Nucleus accumbens (tissue), 56 donors: Measurements from ENCODE around the gene ASPSCR1.

ENCODE experiments used
- DNase-seq, 56 donors: peaks; one replicate each; lab custom pipeline; 2025; lab: John Stamatoyannopoulos, UW

The ASPSCR1 gene

GRCh38 chr17:82019690-82020571 is 42.5 kb downstream of the ASPSCR1 start:
- DNase-seq: peak in 6 of 56 donors; percentile 9 to 51 (median 26)

GRCh38 chr17:82020572-82021106 is 43.2 kb downstream of the ASPSCR1 start:
- DNase-seq: no peak

- DNase-seq: peak in 51 of 56 donors; percentile 8 to 86 (median 60)
Measured at GRCh38 chr17:82021107-82021899, 43.9 kb downstream of the ASPSCR1 start.

GRCh38 chr17:82021900-82022309 is 44.5 kb downstream of the ASPSCR1 start:
- no peak for DNase-seq

GRCh38 chr17:82022310-82022980 is 45.0 kb downstream of the ASPSCR1 start, which contains the start of gene CENPX:
CENPX (minus strand) TSS chr17:82022878; CDS start chr17:82022861, 17 bp downstream.
- DNase-seq: no peak

- DNase-seq: peak; percentile 95 to 100 (median 100)
Measured at GRCh38 chr17:82022981-82023446, 45.6 kb downstream of the ASPSCR1 start, which contains the start of gene LRRC45. LRRC45 (plus strand) TSS chr17:82023305; CDS start chr17:82023644, 339 bp downstream.

- peak in 1 of 56 donors; percentile 54 for DNase-seq
Measured at GRCh38 chr17:82023447-82024241, 46.2 kb downstream of the ASPSCR1 start.

- DNase-seq: no peak
Measured at GRCh38 chr17:82024859-82025258, 47.4 kb downstream of the ASPSCR1 start.

- no peak for DNase-seq
Measured at GRCh38 chr17:82025401-82026107, 48.1 kb downstream of the ASPSCR1 start.

GRCh38 chr17:82028246-82028645 is 50.8 kb downstream of the ASPSCR1 start:
- DNase-seq: no peak

- no peak for DNase-seq
Measured at GRCh38 chr17:82028966-82029365, 51.5 kb downstream of the ASPSCR1 start.

GRCh38 chr17:82029391-82029790 is 52.0 kb downstream of the ASPSCR1 start:
- no peak for DNase-seq

GRCh38 chr17:82029990-82030469 is 52.6 kb downstream of the ASPSCR1 start:
- DNase-seq: no peak

GRCh38 chr17:82030470-82031302 is 53.3 kb downstream of the ASPSCR1 start:
- peak in 53 of 56 donors; percentile 15 to 86 (median 62) for DNase-seq

GRCh38 chr17:82031303-82031884 is 54.0 kb downstream of the ASPSCR1 start, which contains the start of gene RAC3:
RAC3 (plus strand) TSS chr17:82031678; CDS start chr17:82031762, 84 bp downstream.
- DNase-seq: no peak

- DNase-seq: no peak
Measured at GRCh38 chr17:82031885-82032627, 54.6 kb downstream of the ASPSCR1 start.
